ENCODE results near the gene KDM2A.
A peak's percentile ranks its signal among the peaks of the same experiment; 100 is the strongest.

KDM2A gene

DNA sequence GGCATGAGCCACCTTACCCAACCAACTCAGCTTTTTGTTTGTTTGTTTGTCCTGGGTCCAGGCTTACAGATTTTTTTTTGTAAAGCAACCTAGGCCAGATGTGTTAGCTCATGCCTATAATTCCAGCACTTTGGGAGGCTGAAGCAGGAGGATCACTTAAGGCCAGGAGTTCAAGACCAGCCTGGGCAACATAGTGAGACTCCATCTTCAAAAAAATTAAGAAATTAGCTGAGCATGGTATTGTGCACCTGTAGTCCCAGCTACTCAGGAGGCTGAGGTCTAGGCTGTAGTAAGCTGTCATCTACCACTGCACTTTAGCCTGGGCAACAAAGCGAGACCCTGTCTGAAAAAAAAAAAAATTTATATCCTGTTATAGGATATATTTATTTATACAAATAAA lies 118.5 kb downstream of the KDM2A start:
- no peak overlapping the region for H3K4me3 ChIP-seq (ENCODE audit: low read depth, low read length)
- TF ChIP-seq, protein P1, sequence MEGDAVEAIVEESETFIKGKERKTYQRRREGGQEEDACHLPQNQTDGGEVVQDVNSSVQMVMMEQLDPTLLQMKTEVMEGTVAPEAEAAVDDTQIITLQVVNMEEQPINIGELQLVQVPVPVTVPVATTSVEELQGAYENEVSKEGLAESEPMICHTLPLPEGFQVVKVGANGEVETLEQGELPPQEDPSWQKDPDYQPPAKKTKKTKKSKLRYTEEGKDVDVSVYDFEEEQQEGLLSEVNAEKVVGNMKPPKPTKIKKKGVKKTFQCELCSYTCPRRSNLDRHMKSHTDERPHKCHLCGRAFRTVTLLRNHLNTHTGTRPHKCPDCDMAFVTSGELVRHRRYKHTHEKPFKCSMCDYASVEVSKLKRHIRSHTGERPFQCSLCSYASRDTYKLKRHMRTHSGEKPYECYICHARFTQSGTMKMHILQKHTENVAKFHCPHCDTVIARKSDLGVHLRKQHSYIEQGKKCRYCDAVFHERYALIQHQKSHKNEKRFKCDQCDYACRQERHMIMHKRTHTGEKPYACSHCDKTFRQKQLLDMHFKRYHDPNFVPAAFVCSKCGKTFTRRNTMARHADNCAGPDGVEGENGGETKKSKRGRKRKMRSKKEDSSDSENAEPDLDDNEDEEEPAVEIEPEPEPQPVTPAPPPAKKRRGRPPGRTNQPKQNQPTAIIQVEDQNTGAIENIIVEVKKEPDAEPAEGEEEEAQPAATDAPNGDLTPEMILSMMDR (IDR thresholded peaks at IDR 0.05; ENCODE audit: control insufficient read depth, extremely low read depth, insufficient read depth) = no peak
- DNase-seq (ENCODE audit: low read depth) = no peak

- H3K4me3 ChIP-seq (ENCODE audit: low read depth, low read length) = peak overlapping the region; percentile 78
- TF ChIP-seq, protein P1 (IDR thresholded peaks at IDR 0.05; ENCODE audit: control insufficient read depth, extremely low read depth, insufficient read depth) = no peak
- DNase-seq (ENCODE audit: low read depth) = no peak
These were observed 120.1 kb downstream of the KDM2A start for GRCh38 chr11:67238894-67239782.

DNA sequence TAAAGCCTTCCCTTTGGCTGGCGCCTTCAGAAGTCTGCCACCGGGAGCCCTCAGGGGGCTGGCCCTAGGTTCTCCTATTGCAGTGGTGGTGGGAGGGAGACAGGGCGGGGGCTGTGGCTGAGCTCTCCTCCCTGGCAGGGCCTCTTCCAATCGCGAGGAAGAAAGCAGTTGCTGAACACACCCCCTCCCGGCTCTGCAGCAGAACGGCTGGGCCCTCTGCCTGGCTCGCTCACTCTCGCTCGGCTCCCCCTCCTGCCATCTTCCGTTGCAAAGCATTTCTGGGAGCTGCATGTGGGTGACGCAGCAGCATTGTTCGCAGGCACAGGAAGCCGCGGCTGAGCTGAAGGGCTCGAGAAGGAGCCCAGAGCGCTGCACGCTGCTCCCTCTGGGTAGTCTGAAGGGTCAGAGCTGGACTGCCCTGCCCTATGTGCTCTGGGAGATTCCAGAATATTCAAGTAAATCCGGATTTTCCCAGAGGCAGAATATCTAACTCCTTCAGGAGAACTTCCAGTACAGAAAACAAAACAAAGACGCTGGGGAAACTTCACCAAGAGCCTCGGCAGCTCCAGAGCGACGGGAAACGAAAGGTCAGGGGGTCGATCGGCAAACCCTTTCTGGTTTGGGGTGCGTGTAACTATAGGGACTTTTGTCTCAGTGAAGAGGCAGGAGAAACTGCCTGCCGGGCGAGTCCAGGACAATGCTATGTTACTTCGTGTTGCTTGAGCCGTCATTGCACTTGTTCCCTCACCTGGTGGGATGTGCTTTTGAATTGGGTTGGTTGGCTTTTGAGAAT lies 120.9 kb downstream of the KDM2A start:
- peak overlapping the region; percentile 78 for H3K4me3 ChIP-seq (ENCODE audit: low read depth, low read length)
- peak; percentile 97 for DNase-seq (ENCODE audit: low read depth)
- TF ChIP-seq, protein P1 (IDR thresholded peaks at IDR 0.05; ENCODE audit: control insufficient read depth, extremely low read depth, insufficient read depth) = no peak

- no peak for DNase-seq (ENCODE audit: low read depth)
- TF ChIP-seq, protein P1 (IDR thresholded peaks at IDR 0.05; ENCODE audit: control insufficient read depth, extremely low read depth, insufficient read depth) = no peak
- peak overlapping the region; percentile 78 for H3K4me3 ChIP-seq (ENCODE audit: low read depth, low read length)
These were observed 121.7 kb downstream of the KDM2A start for GRCh38 chr11:67240576-67241389.

DNA sequence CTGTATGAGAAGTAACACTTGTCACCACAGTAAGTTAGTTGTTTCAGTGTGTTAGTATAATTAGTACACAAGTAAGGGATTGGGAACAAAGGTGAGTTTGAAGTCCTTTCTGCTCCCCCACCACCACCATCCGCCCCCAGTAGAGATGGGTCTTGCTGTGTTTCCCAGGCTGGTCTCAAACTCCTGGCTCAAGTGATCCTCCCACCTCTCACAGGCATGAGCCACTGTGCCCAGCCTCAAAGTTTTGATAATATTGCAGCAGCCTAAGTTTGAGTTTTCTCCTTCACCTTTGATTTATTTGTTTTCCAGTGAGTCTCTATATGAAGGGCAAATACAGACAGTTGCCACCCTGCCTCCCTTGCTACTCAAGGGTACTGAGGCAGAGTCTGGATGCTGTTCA lies 123.5 kb downstream of the KDM2A start:
- TF ChIP-seq, protein P1 (IDR thresholded peaks at IDR 0.05; ENCODE audit: control insufficient read depth, extremely low read depth, insufficient read depth) = no peak
- H3K4me3 ChIP-seq (ENCODE audit: low read depth, low read length) = no peak overlapping the region
- no peak for DNase-seq (ENCODE audit: low read depth)

DNA sequence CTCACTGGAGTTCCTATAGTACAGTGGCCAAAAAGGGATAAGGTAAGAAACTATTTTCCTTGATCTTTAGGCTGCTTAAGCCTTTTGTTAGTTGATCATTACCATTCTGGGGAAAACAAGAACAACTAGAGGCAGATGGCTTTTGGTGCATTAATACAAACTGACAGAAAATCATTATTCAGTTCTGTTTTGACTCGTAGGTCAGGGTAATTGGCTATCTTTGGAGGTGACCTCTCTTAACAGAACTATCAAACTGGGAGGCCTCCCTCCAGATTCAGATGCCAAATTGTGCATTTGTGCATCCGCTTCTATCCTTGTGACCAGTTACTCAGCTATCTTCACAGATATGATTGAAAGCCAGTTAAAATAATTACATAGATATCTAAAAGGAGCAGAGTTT lies 124.0 kb downstream of the KDM2A start:
- TF ChIP-seq, protein P1 (IDR thresholded peaks at IDR 0.05; ENCODE audit: control insufficient read depth, extremely low read depth, insufficient read depth) = no peak
- no peak for DNase-seq (ENCODE audit: low read depth)
- H3K4me3 ChIP-seq (ENCODE audit: low read depth, low read length) = no peak overlapping the region

All from LNCaP clone FGC (cell line).